ENCODE data around the gene MITD1. TPM values are rescaled to one million over a fixed set of nuclear protein-coding genes. Genes with fewer than 3 reads are reported as not detected.
A peak's percentile ranks its signal among the peaks of the same experiment; 100 is the strongest.

MITD1 gene
- total RNA-seq, 1 experiment from 2014 or later: 19.6 TPM

- ChIA-PET POLR2A (ENCODE audit: unreplicated experiment) (no interaction called here), CTCF (no interaction called here)
- Histone ChIP-seq H2AFZ (ENCODE audit: low read length) (no peak overlapping the region), H3K79me2 (ENCODE audit: low read length) (no peaks in the 10 kb centered on the region), H3K9me3 (ENCODE audit: low read length) (no peaks in the 10 kb centered on the region), H4K20me1 (ENCODE audit: low read length) (no peaks in the 10 kb centered on the region), H3K9me2 (replicated peaks; ENCODE audit: low read length) (no peaks in the 10 kb centered on the region), H3K9ac (ENCODE audit: low read length) (no peak overlapping the region), H3K4me1 (ENCODE audit: insufficient read depth, low read length) (no peaks in the 10 kb centered on the region), H3K4me2 (ENCODE audit: low read length) (no peak overlapping the region), H3F3A (ENCODE audit: low read length, unreplicated experiment) (no peaks in the 10 kb centered on the region), H3K36me3 (ENCODE audit: low read depth, low read length) (peaks cover 4% of the 10 kb centered on the region; the same call in 1 of the 2 replicates), H3K4me3 (ENCODE audit: low read length) (no peak overlapping the region), H3K27me3 (ENCODE audit: low read length) (no peaks in the 10 kb centered on the region), H3K27ac (ENCODE audit: low read length) (no peak overlapping the region)
- no TSS peak for BruUV-seq (replicated peaks)
- TF ChIP-seq CTCF (conservative IDR thresholded peaks at IDR 0.05; ENCODE audit: low read depth, low read length) (no peak), EZH2phosphoT487 (IDR thresholded peaks at IDR 0.05; ENCODE audit: borderline replicate concordance, low read length) (no peak), EZH2 (IDR thresholded peaks at IDR 0.05; ENCODE audit: low read length, unreplicated experiment) (no peak)
- DNase-seq: no peak
- intact Hi-C loops (cut with micrococcal nuclease): no loop called here
- no peak for ATAC-seq
These were observed 35.2 kb upstream of the MITD1 start for GRCh38 chr2:99216096-99216495.

GRCh38 chr2:99205491-99205890, 24.6 kb upstream of the MITD1 start:
- intact Hi-C loops (cut with micrococcal nuclease): no loop called here
- Histone ChIP-seq H3K4me3 (ENCODE audit: low read length) (no peak overlapping the region), H3K27ac (ENCODE audit: low read length) (no peak overlapping the region), H3K9ac (ENCODE audit: low read length) (no peak overlapping the region), H3F3A (ENCODE audit: low read length, unreplicated experiment) (no peaks in the 10 kb centered on the region), H4K20me1 (ENCODE audit: low read length) (no peaks in the 10 kb centered on the region), H3K79me2 (ENCODE audit: low read length) (no peaks in the 10 kb centered on the region), H2AFZ (ENCODE audit: low read length) (no peak overlapping the region), H3K4me2 (ENCODE audit: low read length) (no peak overlapping the region), H3K27me3 (ENCODE audit: low read length) (no peaks in the 10 kb centered on the region), H3K9me3 (ENCODE audit: low read length) (0 out of 2 replicates have a peak, but pooled peaks cover 4% of the 10 kb centered on the region), H3K9me2 (replicated peaks; ENCODE audit: low read length) (no peaks in the 10 kb centered on the region), H3K4me1 (ENCODE audit: insufficient read depth, low read length) (no peaks in the 10 kb centered on the region), H3K36me3 (ENCODE audit: low read depth, low read length) (no peaks in the 10 kb centered on the region)
- no peak for TF ChIP-seq CTCF (conservative IDR thresholded peaks at IDR 0.05; ENCODE audit: low read depth, low read length)
- CTCF ChIA-PET: no interaction called here
- no peak for ATAC-seq
- POLR2A ChIA-PET (ENCODE audit: unreplicated experiment): no interaction called here
- BruUV-seq (replicated peaks): no TSS peak
- peak; percentile 30 for DNase-seq

GRCh38 chr2:99201959-99202678, 21.3 kb upstream of the MITD1 start:
- no peaks in the 10 kb centered on the region for H3K4me1 ChIP-seq (ENCODE audit: insufficient read depth, low read length)
- H4K20me1 ChIP-seq (ENCODE audit: low read length): no peaks in the 10 kb centered on the region
- H3K79me2 ChIP-seq (ENCODE audit: low read length): no peaks in the 10 kb centered on the region
- no peak for TF ChIP-seq EZH2phosphoT487 (IDR thresholded peaks at IDR 0.05; ENCODE audit: borderline replicate concordance, low read length)
- TF ChIP-seq CTCF (conservative IDR thresholded peaks at IDR 0.05; ENCODE audit: low read depth, low read length): no peak; the same call in 1 of the 2 replicates
- no peak for TF ChIP-seq EZH2 (IDR thresholded peaks at IDR 0.05; ENCODE audit: low read length, unreplicated experiment)
- no peak overlapping the region for H3K27ac ChIP-seq (ENCODE audit: low read length)
- H3K27me3 ChIP-seq (ENCODE audit: low read length): no peaks in the 10 kb centered on the region
- no peak overlapping the region for H2AFZ ChIP-seq (ENCODE audit: low read length)
- H3F3A ChIP-seq (ENCODE audit: low read length, unreplicated experiment): no peaks in the 10 kb centered on the region
- H3K9me2 ChIP-seq (replicated peaks; ENCODE audit: low read length): no peaks in the 10 kb centered on the region
- POLR2A ChIA-PET (ENCODE audit: unreplicated experiment): no interaction called here
- no TSS peak for BruUV-seq (replicated peaks)
- H3K9ac ChIP-seq (ENCODE audit: low read length): no peak overlapping the region
- intact Hi-C loops (cut with micrococcal nuclease): no loop called here
- peaks cover 6% of the 10 kb centered on the region; the same call in 1 of the 2 replicates for H3K36me3 ChIP-seq (ENCODE audit: low read depth, low read length)
- H3K9me3 ChIP-seq (ENCODE audit: low read length): 0 out of 2 replicates have a peak, but pooled peaks cover 4% of the 10 kb centered on the region
- DNase-seq (no peak), ATAC-seq (no peak)
- CTCF ChIA-PET: no interaction called here
- no peak overlapping the region for H3K4me3 ChIP-seq (ENCODE audit: low read length)
- no peak overlapping the region for H3K4me2 ChIP-seq (ENCODE audit: low read length)

Measured in PC-3 (cell line).